Measurements from ENCODE around the gene EIF3K. TPM values are rescaled to one million over a fixed set of nuclear protein-coding genes. Genes with fewer than 3 reads are reported as not detected.

Gene EIF3K, protein sequence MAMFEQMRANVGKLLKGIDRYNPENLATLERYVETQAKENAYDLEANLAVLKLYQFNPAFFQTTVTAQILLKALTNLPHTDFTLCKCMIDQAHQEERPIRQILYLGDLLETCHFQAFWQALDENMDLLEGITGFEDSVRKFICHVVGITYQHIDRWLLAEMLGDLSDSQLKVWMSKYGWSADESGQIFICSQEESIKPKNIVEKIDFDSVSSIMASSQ
- 369 and 446 TPM in 2 replicates for total RNA-seq

DNA sequence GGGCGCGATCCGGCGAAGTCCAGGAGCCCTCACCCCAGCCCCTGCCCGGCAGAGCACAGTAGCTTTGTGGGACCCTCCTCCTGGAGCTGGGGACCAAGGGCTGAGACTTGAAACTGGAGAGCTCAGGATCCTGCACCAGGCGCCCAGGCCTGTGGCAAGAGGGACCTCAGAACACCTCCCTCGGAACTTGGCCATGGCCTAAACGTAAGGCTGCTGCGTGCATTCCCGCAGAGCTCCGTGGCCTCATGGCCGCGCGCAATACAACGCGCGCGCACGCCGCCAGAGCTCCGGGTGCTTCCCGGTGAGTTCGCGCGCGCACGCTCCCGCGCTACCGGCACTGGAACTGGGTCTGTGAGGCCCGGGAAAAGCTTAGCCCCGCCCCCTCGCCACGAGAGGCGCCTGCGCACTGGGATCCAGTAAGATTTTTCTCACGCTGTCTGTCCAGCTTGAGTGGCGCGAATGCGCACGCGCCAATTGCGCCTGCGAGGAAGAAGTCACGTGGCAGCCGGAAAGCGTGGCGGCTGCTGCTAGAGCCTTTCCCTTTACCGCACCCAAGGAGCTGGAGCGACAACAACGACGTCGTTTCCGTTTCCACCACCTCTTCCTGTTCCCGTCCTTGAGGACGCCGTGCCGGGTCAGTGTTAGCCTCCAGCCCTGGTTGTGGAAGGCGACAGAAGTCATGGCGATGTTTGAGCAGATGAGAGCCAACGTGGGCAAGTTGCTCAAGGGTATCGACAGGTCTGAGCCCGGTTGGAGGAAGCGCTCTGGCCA, at the start of gene EIF3K:
TSS of gene EIF3K (plus strand) at position 599 of the 771 bp plus-strand sequence. CDS start at position 680, 81 bp downstream.

DNA sequence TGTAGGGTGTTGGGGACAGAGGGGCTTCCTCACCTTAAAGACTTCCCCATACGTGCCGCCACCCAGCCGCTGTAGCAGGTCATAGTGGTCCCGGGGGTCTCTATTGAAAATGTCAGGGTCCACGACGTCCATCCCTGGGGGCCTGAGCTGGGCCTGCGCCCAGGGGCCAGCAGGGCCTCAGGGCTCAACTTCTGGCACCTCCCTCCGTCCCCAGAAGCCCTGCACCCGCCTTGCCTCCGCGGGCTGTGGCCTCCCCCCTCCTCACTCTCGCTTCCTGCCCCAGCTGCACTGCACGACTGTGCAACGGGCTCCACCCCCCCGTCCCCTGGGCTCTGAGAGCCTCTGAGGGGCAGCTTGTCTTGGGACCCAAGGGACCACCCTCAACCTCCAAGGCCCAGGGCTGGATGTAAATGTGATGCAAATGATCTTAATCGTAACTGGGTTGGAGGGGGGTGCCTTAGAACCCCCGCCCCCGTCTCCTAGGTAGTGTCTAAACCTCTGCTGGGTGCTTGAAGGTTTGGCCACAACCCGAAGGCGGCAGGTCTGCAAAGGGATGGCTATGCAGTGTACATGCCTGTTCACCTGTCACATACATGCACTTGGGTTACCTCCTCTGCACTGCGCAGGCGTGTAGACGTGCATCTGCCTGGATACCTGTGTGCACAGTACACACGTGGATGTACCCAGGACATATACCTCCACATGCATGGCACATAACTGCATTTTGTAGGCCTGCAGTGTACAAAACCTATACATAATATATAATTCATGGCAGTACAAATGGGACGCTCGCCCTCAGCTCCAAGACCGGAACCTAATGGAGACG, 1.0 kb upstream of the EIF3K start, which contains the start of gene MAP4K1:
TSS of gene MAP4K1 (minus strand) at position 190 of the 826 bp plus-strand sequence. CDS start at position 132, 58 bp downstream.

DNA sequence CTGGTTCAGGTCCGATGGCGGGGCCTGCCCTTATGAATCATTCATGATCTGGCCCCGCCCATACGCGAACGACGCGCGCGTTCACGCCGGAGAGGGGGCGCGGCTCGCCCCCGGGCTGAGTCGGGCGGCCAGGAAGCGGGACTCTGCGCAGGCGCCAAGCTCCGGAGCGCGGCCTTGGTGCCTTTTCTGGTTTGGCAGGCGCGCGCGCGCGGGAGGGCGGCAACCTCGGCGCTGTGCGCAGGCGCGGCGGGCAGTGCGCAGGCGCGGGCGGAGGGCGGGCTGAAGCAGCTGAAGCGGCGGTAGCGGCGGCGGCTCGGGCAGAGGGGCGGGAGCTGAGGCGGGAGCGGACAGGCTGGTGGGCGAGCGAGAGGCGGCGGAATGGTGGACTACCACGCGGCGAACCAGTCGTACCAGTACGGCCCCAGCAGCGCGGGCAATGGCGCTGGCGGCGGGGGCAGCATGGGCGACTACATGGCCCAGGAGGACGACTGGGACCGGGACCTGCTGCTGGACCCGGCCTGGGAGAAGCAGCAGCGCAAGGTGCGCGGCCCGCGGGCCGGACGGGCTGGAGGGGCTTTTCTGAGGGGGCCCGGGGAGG, 28.5 kb downstream of the EIF3K start, which contains the start of gene ACTN4:
TSS of gene ACTN4 (plus strand) at position 282 of the 598 bp plus-strand sequence. CDS start at position 379, 97 bp downstream.

Other genes starting within 250 kb of the EIF3K start
- 293 and 353 TPM in 2 replicates for gene PSMD8, start 244.6 kb upstream of the EIF3K start, total RNA-seq
- gene GGN, start 231.2 kb upstream of the EIF3K start, total RNA-seq, result 0.29 and 0.65 TPM in 2 replicates
- 7.0 and 9.1 TPM in 2 replicates for gene SPRED3, start 230.5 kb upstream of the EIF3K start, total RNA-seq
- gene FAM98C, start 216.1 kb upstream of the EIF3K start, total RNA-seq, result 8.2 and 10.1 TPM in 2 replicates
- not detected in 2 replicates for gene RASGRP4, start 193.0 kb upstream of the EIF3K start, total RNA-seq
- gene RYR1, start 185.5 kb upstream of the EIF3K start, total RNA-seq, result under 0.01 TPM in 1 of 2 replicates, not detected in the other
- gene MAP4K1, start 1.2 kb upstream of the EIF3K start, total RNA-seq, result 0.19 and 0.33 TPM in 2 replicates
- gene ACTN4, start 28.5 kb downstream of the EIF3K start, total RNA-seq, result 464 and 474 TPM in 2 replicates
- not detected in 2 replicates for gene CAPN12, start 125.3 kb downstream of the EIF3K start, total RNA-seq
- not detected in 2 replicates for gene LGALS7, start 154.3 kb downstream of the EIF3K start, total RNA-seq
- gene LGALS7B, start 170.0 kb downstream of the EIF3K start, total RNA-seq, result not detected in 2 replicates
- gene LGALS4, start 193.8 kb downstream of the EIF3K start, total RNA-seq, result 0.33 TPM in 1 of 2 replicates, not detected in the other
- gene ECH1, start 212.6 kb downstream of the EIF3K start, total RNA-seq, result 29.2 and 45.4 TPM in 2 replicates
- 289 and 397 TPM in 2 replicates for gene HNRNPL, start 230.8 kb downstream of the EIF3K start, total RNA-seq

Measured in vein endothelial cell (primary cell).